AG09319 (cell line): ENCODE measurements around the gene SLC40A1.

Experiments
- DNase-seq: peaks from one replicate; pipeline ENCODE4 v3.0.0-alpha.2; 2010; ENCODE audit warnings: low read depth; ENCODE audit errors: extremely low read depth
- TF ChIP-seq, protein P1 (sequence below): IDR thresholded peaks from 2 replicates; pipeline ENCODE4 v1.5.1; 2011; ENCODE audit warnings: low read depth, mild to moderate bottlenecking, inconsistent platforms, low read length, moderate library complexity

Gene SLC40A1

DNA sequence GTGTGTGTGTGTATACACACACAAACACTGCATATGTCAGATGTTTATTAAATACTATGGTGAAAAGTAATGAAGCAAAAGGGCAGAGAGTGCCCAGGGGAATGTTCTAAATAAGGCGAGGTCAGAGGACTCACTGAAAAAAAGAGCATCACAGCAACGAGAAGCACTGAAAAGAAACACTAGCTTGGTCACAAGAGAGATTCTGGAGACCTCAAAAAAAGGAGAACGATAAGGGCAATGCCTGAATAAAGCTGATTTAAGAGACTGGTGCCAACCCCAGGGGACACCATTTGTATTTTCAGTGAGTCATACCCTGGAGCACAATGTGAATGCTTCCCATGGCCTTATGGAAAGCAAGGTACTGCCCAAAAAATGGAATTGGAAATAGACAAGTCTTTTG lies 14.5 kb downstream of the SLC40A1 start:
- no peak for DNase-seq
- TF ChIP-seq, protein P1, sequence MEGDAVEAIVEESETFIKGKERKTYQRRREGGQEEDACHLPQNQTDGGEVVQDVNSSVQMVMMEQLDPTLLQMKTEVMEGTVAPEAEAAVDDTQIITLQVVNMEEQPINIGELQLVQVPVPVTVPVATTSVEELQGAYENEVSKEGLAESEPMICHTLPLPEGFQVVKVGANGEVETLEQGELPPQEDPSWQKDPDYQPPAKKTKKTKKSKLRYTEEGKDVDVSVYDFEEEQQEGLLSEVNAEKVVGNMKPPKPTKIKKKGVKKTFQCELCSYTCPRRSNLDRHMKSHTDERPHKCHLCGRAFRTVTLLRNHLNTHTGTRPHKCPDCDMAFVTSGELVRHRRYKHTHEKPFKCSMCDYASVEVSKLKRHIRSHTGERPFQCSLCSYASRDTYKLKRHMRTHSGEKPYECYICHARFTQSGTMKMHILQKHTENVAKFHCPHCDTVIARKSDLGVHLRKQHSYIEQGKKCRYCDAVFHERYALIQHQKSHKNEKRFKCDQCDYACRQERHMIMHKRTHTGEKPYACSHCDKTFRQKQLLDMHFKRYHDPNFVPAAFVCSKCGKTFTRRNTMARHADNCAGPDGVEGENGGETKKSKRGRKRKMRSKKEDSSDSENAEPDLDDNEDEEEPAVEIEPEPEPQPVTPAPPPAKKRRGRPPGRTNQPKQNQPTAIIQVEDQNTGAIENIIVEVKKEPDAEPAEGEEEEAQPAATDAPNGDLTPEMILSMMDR: no peak

DNA sequence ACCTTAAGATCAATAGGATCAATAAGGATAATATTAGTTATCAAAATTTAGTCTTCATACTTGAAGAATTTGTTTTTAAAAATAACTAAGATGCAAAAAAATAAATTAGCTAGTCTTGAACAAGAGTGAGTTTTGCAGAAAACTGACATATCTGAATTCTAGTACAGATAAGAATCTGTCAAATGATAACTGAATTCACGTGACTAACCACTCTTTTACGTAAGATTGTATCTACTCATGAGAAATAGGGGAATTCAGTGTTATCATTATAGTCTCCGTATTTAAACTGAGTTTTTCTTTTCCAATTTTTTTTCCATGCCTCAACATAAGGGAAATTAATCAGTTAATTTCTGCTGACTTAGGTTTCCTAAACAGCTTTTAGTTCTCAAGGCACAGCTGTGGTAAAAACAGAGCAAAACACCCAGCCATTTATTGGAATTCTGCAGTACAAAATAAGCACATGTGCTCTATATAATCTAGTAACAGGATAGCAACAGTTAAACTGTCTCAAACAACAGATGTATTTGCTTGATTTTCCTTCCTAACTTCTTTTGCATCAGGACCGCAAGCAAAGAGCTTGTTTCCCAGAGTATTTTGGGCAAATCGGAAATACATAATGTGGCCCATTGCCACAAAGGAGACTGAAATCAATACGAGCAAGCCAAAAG lies 19.1 kb downstream of the SLC40A1 start:
- TF ChIP-seq, protein P1: no peak
- DNase-seq: no peak

DNA sequence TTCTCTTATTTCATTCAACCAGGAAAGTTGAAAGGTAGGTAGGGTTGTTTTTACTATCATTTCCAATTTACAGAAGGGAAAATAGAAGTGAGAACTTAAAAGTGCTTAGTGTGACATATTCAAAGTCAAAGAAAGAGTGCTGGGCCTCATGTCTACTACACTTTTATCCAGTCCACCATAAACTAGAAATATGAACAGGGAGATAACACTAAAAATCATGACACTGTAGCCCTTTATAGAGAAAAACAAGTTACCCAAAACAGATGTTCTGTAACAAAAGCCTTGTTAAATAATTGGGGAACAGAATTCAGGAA lies 20.4 kb downstream of the SLC40A1 start:
- TF ChIP-seq, protein P1: no peak

DNA sequence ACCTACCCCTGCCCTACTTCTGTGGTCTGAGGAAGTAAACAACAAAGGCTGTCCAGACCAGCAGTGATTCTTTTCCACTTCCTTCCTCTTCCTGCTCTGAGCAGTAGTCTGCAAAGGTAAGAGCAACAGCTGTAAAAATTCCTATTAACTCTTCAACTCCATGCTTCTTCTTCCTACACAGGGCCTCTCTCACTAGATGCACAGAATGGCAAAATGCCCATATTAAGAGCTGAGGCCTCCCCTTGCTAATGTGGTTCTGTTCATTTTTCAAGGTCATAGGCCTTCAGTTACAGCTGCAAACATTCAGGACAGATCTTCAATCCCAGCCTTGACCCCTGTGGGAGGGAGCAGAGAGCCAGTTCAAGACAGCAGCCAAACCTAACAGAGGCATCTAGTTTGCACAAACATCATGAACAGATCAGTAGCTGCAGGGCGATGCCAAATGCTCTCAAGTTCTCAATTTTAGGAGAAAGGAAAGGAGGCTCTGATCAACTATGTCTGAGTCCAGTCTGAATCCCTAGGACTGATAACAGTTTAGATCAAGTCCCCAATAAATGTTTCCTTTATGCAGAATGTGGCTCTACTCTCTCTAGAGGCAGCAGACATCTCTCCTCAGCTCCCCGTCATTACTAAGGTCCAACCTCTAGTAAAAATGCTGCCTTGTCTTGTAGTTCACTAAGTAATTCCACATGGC lies 20.9 kb downstream of the SLC40A1 start:
- TF ChIP-seq, protein P1: no peak
- no peak for DNase-seq

More for the DNA sequence above, 20.4 kb downstream of the SLC40A1 start:
- no peak for DNase-seq

DNA sequence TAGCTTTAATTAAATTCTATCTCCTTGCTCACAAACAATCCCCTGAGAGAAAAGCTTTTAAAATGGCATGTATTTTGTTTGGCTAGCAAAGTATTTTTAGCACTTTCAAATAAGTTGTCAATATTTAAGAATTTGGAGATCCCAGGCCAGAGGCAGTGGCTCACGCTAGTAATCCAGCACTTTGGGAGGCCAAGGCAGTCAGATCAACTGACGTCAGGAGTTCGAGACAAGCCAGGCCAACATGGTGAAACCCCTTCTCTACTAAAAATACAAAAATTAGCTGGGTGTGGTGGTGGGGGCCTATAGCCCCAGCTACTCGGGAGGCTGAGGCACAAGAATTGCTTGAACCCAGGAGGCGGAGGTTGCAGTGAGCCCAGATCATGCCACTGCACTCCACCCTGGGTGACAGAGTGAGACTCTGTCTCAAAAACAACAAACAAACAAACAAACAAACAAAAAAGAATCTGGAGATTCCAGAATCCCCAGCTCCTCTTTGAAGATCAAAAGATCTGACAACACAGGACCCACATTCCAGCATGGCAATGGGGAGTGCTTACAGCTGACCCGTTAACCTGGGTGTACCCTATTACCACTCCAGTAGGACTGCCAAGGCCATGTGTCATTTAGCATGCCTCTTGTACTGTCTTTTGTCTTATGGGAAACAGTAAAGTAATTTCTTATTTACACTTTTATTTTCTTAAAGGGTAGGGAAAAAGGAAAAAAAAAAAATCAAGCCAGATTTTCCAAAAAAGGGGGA lies 21.9 kb downstream of the SLC40A1 start:
- DNase-seq: no peak
- TF ChIP-seq, protein P1: no peak

DNA sequence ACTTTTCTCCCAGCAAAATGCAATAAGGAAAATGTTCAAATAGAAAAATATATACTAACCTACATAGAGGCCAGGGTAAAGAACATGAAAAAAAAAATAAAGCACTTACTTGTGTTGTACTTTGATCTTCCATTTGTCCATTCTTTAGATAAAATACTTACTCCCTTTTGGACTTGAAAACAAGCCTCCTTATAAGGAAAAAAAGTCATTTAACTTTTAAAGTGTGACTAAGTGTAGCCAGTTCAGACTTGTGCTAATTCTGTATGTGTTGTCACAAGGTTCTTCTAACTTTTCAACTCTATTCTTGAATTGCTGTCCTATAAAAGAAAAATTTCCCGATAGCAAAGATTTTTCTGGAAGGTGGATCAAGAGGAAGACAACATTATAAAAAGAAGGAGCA lies 23.2 kb downstream of the SLC40A1 start:
- DNase-seq: no peak
- TF ChIP-seq, protein P1: no peak

DNA sequence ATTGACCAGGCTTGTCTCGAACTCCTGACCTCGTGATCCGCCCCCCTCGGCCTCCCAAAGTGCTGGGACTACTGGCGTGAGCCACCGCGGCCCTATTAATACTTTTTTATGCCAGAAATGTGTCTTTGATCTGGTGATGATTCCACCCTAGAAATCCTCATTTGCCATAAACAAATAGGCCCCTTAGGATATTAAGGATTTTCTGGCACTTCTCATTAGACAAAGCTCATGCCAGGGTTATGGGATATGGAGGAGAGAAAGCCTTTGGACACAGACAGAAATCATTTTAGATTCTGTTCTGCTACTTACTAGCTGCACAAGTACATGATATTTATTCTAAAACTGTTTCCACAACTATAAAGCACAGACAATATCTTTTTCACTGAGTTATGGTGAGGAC lies 24.1 kb downstream of the SLC40A1 start:
- TF ChIP-seq, protein P1: no peak
- no peak for DNase-seq
